ENCODE measurements around the gene LRRTM2. TPM values are rescaled to one million over a fixed set of nuclear protein-coding genes. Genes with fewer than 3 reads are reported as not detected.

Gene LRRTM2
- total and polyA plus RNA-seq, 2 donors (not counting 1 experiment from before 2014, with no cell fraction given) = 0.01 TPM; not detected in 1

GRCh38 chr5:138889994-138890393 is 14.9 kb upstream of the LRRTM2 start:
- Histone ChIP-seq H3K4me1 (ENCODE audit: control insufficient read depth in 2 of 2, insufficient read depth in 2 of 2, low read length in 2 of 2) (no peaks in the 10 kb centered on the region), H3K4me3 (ENCODE audit: control extremely low read depth in 1 of 5, extremely low read depth in 1 of 5, insufficient read depth in 1 of 5, low read depth in 2 of 5, low read length in 4 of 5) (no peak overlapping the region), H3K9ac (ENCODE audit: low read length) (no peak overlapping the region), H4K20me1 (ENCODE audit: control insufficient read depth, insufficient read depth, low read length, poor library complexity, severe bottlenecking) (no peaks in the 10 kb centered on the region), H3K9me3 (ENCODE audit: control extremely low read depth in 1 of 3, control insufficient read depth in 2 of 3, insufficient read depth in 1 of 3, low read length in 2 of 3) (peaks cover 0 to 9% (median 7%) of the 10 kb centered on the region in 3 donors), H3K27me3 (replicated peaks in 1 of 4; ENCODE audit: control extremely low read depth in 1 of 4, control insufficient read depth in 3 of 4, insufficient read depth in 4 of 4, low read length in 3 of 4) (no peaks in the 10 kb centered on the region), H3K4me2 (replicated peaks; ENCODE audit: low read depth, low read length, poor library complexity, severe bottlenecking) (no peak overlapping the region), H3K27ac (ENCODE audit: low read length in 2 of 2) (no peak overlapping the region), H3K36me3 (replicated peaks in 1 of 2; ENCODE audit: control extremely low read depth in 1 of 2, control insufficient read depth in 1 of 2, extremely low read depth in 1 of 2, insufficient read depth in 2 of 2, low read length in 1 of 2) (peaks cover 9 to 23% of the 10 kb centered on the region in 2 experiments), H2AFZ (ENCODE audit: insufficient read depth, low read depth, low read length, poor library complexity, severe bottlenecking) (no peak overlapping the region), H3K79me2 (ENCODE audit: control insufficient read depth, insufficient read depth, low read length) (no peaks in the 10 kb centered on the region)
- H3K4me1 Mint-ChIP-seq = no peaks in the 10 kb centered on the region
- no peak overlapping the region for H3K4me3 Mint-ChIP-seq
- ATAC-seq (ENCODE audit: low read depth) = no peak
- CTCF ChIA-PET = no interaction called here
- H3K27me3 Mint-ChIP-seq = no peaks in the 10 kb centered on the region
- intact Hi-C loops (cut with micrococcal nuclease) = no loop called here
- H3K27ac Mint-ChIP-seq = no peak overlapping the region
- H3K9me3 Mint-ChIP-seq (ENCODE audit: insufficient read depth) = peaks cover 8% of the 10 kb centered on the region
- TF ChIP-seq EZH2 (IDR thresholded peaks at IDR 0.05; ENCODE audit: borderline replicate concordance, insufficient read depth, low read depth, low read length, poor library complexity, severe bottlenecking) = no peak
- DNase-seq = no peak
- POLR2A ChIA-PET = no interaction called here

GRCh38 chr5:138884554-138884953 is 9.4 kb upstream of the LRRTM2 start:
- POLR2A ChIA-PET = no interaction called here
- Mint-ChIP-seq H3K4me1 (peaks cover 16% of the 10 kb centered on the region), H3K9me3 (ENCODE audit: insufficient read depth) (peaks cover 1% of the 10 kb centered on the region), H3K27me3 (no peaks in the 10 kb centered on the region), H3K27ac (no peak overlapping the region), H3K4me3 (no peak overlapping the region)
- peaks cover 0 to 4% (median 0%) of the 10 kb centered on the region in 3 donors for H3K9me3 ChIP-seq (ENCODE audit: control extremely low read depth in 1 of 3, control insufficient read depth in 2 of 3, insufficient read depth in 1 of 3, low read length in 2 of 3)
- TF ChIP-seq CTCF (IDR thresholded peaks at IDR 0.05) (no peak), EZH2 (IDR thresholded peaks at IDR 0.05; ENCODE audit: borderline replicate concordance, insufficient read depth, low read depth, low read length, poor library complexity, severe bottlenecking) (no peak)
- no peak overlapping the region for H3K4me2 ChIP-seq (replicated peaks; ENCODE audit: low read depth, low read length, poor library complexity, severe bottlenecking)
- H3K79me2 ChIP-seq (ENCODE audit: control insufficient read depth, insufficient read depth, low read length) = no peaks in the 10 kb centered on the region
- no peak overlapping the region for H3K9ac ChIP-seq (ENCODE audit: low read length)
- H3K27ac ChIP-seq (ENCODE audit: low read length in 2 of 2) = no peak overlapping the region
- no peak overlapping the region for H2AFZ ChIP-seq (ENCODE audit: insufficient read depth, low read depth, low read length, poor library complexity, severe bottlenecking)
- peaks cover 5 to 16% of the 10 kb centered on the region in 2 experiments for H3K36me3 ChIP-seq (replicated peaks in 1 of 2; ENCODE audit: control extremely low read depth in 1 of 2, control insufficient read depth in 1 of 2, extremely low read depth in 1 of 2, insufficient read depth in 2 of 2, low read length in 1 of 2)
- intact Hi-C loops (cut with micrococcal nuclease) = no loop called here
- no peaks in the 10 kb centered on the region for H3K27me3 ChIP-seq (replicated peaks in 1 of 4; ENCODE audit: control extremely low read depth in 1 of 4, control insufficient read depth in 3 of 4, insufficient read depth in 4 of 4, low read length in 3 of 4)
- H3K4me3 ChIP-seq (ENCODE audit: control extremely low read depth in 1 of 5, extremely low read depth in 1 of 5, insufficient read depth in 1 of 5, low read depth in 2 of 5, low read length in 4 of 5) = no peak overlapping the region
- CTCF ChIA-PET = interaction anchor here (1.3 kb wide), 1 partner anchor 9 kb away, joined by 3 read pairs; no protein-coding TSS in a partner anchor
- H3K4me1 ChIP-seq (ENCODE audit: control insufficient read depth in 2 of 2, insufficient read depth in 2 of 2, low read length in 2 of 2) = peaks cover 0 to 5% of the 10 kb centered on the region in 2 donors
- DNase-seq (no peak), ATAC-seq (ENCODE audit: low read depth) (no peak)
- H4K20me1 ChIP-seq (ENCODE audit: control insufficient read depth, insufficient read depth, low read length, poor library complexity, severe bottlenecking) = no peaks in the 10 kb centered on the region
